GM23248 (cell line): ENCODE data around the gene GPR150. TPM values are rescaled to one million over a fixed set of nuclear protein-coding genes. Genes with fewer than 3 reads are reported as not detected.
"Not testable (repeated sequence)": the region's sequence is repeated elsewhere in the genome, so short reads cannot be mapped to it uniquely, and the experiment has no call there.

ENCODE experiments used
- DNase-seq: peaks from one replicate; pipeline ENCODE4 v3.0.0-alpha.2; 2015
- H2AFZ ChIP-seq: fragments of 200-600 bp; sonication (generic); 2 replicates; pipeline ENCODE4 v1.6.1; 2016; ENCODE audit warnings: antibody characterized with exemption
- H3F3A ChIP-seq: fragments of 200-600 bp; sonication (generic); 2 replicates; pipeline ENCODE4 v1.6.1; 2016; ENCODE audit warnings: mild to moderate bottlenecking, antibody characterized with exemption, mixed run types; ENCODE audit not compliant: insufficient read depth
- H3K27ac ChIP-seq: fragments of 200-600 bp; sonication (generic); 2 replicates; pipeline ENCODE4 v1.5.1; 2016; ENCODE audit warnings: mild to moderate bottlenecking
- H3K27me3 ChIP-seq: fragments of 200-600 bp; sonication (generic); replicated peaks from 2 replicates; pipeline ENCODE4 v1.6.1; 2016; ENCODE audit warnings: mild to moderate bottlenecking; ENCODE audit not compliant: insufficient read depth
- H3K36me3 ChIP-seq: fragments of 200-600 bp; sonication (generic); 2 replicates; pipeline ENCODE4 v1.6.1; 2016; ENCODE audit warnings: low read depth, mild to moderate bottlenecking
- H3K4me1 ChIP-seq: fragments of 200-600 bp; sonication (generic); 2 replicates; pipeline ENCODE4 v1.6.1; 2016; ENCODE audit warnings: mild to moderate bottlenecking; ENCODE audit not compliant: insufficient read depth
- H3K4me2 ChIP-seq: fragments of 200-600 bp; sonication (generic); one replicate; pipeline ENCODE4 v1.6.1; 2016; ENCODE audit warnings: mild to moderate bottlenecking; ENCODE audit not compliant: unreplicated experiment
- H3K4me3 ChIP-seq: fragments of 200-600 bp; sonication (generic); 2 replicates; pipeline ENCODE4 v1.5.1; 2016; ENCODE audit warnings: mild to moderate bottlenecking
- H3K79me2 ChIP-seq: fragments of 200-600 bp; sonication (generic); 2 replicates; pipeline ENCODE4 v1.6.1; 2016; ENCODE audit warnings: mild to moderate bottlenecking; ENCODE audit not compliant: insufficient read depth
- H3K9ac ChIP-seq: fragments of 200-600 bp; sonication (generic); 2 replicates; pipeline ENCODE4 v1.6.1; 2016; ENCODE audit warnings: mild to moderate bottlenecking
- H3K9me2 ChIP-seq: fragments of 200-600 bp; sonication (generic); 2 replicates; pipeline ENCODE4 v1.6.1; 2016; ENCODE audit warnings: mixed run types, mild to moderate bottlenecking, moderate library complexity; ENCODE audit not compliant: insufficient read depth
- H3K9me3 ChIP-seq: fragments of 200-600 bp; sonication (generic); one replicate; pipeline ENCODE4 v1.6.1; 2017; ENCODE audit warnings: low read depth
- H4K20me1 ChIP-seq: fragments of 200-600 bp; sonication (generic); 2 replicates; pipeline ENCODE4 v1.6.0; 2016; ENCODE audit not compliant: insufficient read depth
- EZH2 ChIP-seq: fragments of 200-600 bp; sonication (generic); IDR thresholded peaks from 2 replicates; pipeline ENCODE4 v1.6.1; 2018; ENCODE audit warnings: antibody characterized with exemption, mild to moderate bottlenecking; ENCODE audit not compliant: insufficient read depth, poor library complexity, severe bottlenecking
- EZH2phosphoT487 ChIP-seq: fragments of 200-600 bp; sonication (generic); IDR thresholded peaks from 2 replicates; pipeline ENCODE4 v1.6.1; 2018; ENCODE audit warnings: antibody characterized with exemption, moderate library complexity, mild to moderate bottlenecking, low read depth; ENCODE audit not compliant: insufficient read depth
- WGBS, 2 experiments: methylation state at CpG; one replicate each; pipeline ENCODE4 v1.1.6; 2015 to 2017; ENCODE audit warnings: low lambda C conversion rate in 2 of 2, low coverage in 1 of 2; ENCODE audit errors: missing lambda C conversion rate in 2 of 2; 5-methylcytosine and 5-hydroxymethylcytosine counted together
- in situ Hi-C: fragments of 300-500 bp; cut with MboI; formaldehyde crosslinking; loops from 2 replicates; pipeline ENCODE4 v1.15.0; 2020
- polyA plus RNA-seq: library from polyadenylated mRNA; unstranded; fragments of >200 nt; fragmentation: Nextera tagmentation; extraction: Ambion mirVana; gene quantifications from 2 replicates; pipeline ENCODE4 v1.2.1, GENCODE V29; 2016
- total RNA-seq: library from RNA; depleted of rRNA; stranded (reverse); fragments of >200 nt; shearing (Covaris generic); gene quantifications from 2 replicates; pipeline ENCODE4 v1.2.3, GENCODE V29; 2014

The GPR150 gene
- total and polyA plus RNA-seq, 2 experiments from 2014 or later, result 0.25 to 1.1 TPM

- Histone ChIP-seq H3K9me2 (no peaks in the 10 kb centered on the region), H4K20me1 (no peaks in the 10 kb centered on the region), H3K36me3 (no peaks in the 10 kb centered on the region), H3K4me1 (peaks cover 5% of the 10 kb centered on the region; the same call in 1 of the 2 replicates), H3K9ac (no peak overlapping the region), H3K27ac (no peak overlapping the region), H2AFZ (peak overlapping the region; percentile 68), H3K79me2 (no peaks in the 10 kb centered on the region; the same call in 1 of the 2 replicates), H3K4me3 (no peak overlapping the region), H3K27me3 (no peaks in the 10 kb centered on the region), H3K9me3 (no peaks in the 10 kb centered on the region), H3K4me2 (no peak overlapping the region), H3F3A (peaks cover 29% of the 10 kb centered on the region)
- 14 to 18% methylated on average over 4 of the region's 4 CpGs for WGBS, 2 experiments
- TF ChIP-seq EZH2, result no peak
- in situ Hi-C loops, result no loop called here
- DNase-seq, result peak; percentile 74
Observed at GRCh38 chr5:95644351-95645042, 24.6 kb downstream of the GPR150 start.

- H3K4me3 ChIP-seq, result peak overlapping the region; percentile 75
- H3K36me3 ChIP-seq, in situ Hi-C loops, H3K4me1 ChIP-seq, H3K9me2 ChIP-seq, H3K9me3 ChIP-seq, H3K9ac ChIP-seq, DNase-seq, H3K27me3 ChIP-seq, H3K79me2 ChIP-seq, H3K4me2 ChIP-seq, H4K20me1 ChIP-seq: not testable (repeated sequence)
- peaks cover 29% of the 10 kb centered on the region for H3F3A ChIP-seq
- H3K27ac ChIP-seq, result 0 out of 2 replicates have a peak overlapping the region, but pooled peaks have one; percentile 9
- 93% methylated on average over 16 to 17 of the region's 17 CpGs for WGBS, 2 experiments
- peak overlapping the region; percentile 89 for H2AFZ ChIP-seq
Observed at GRCh38 chr5:95646226-95646568, 26.3 kb downstream of the GPR150 start.

- H3F3A ChIP-seq, result peaks cover 29% of the 10 kb centered on the region
- no peaks in the 10 kb centered on the region for H3K27me3 ChIP-seq
- no peaks in the 10 kb centered on the region; the same call in 1 of the 2 replicates for H3K79me2 ChIP-seq
- no peaks in the 10 kb centered on the region for H3K9me3 ChIP-seq
- WGBS, 2 experiments, result 4% methylated on average over 53 to 59 of the region's 60 CpGs
- H3K27ac ChIP-seq, result peak within 1 kb of the TSS; percentile 73
- H3K36me3 ChIP-seq, result no peaks in the 10 kb centered on the region
- H2AFZ ChIP-seq, result peak within 1 kb of the TSS; percentile 89
- peaks cover 5% of the 10 kb centered on the region; the same call in 1 of the 2 replicates for H3K4me1 ChIP-seq
- H3K9me2 ChIP-seq, result no peaks in the 10 kb centered on the region
- peak within 1 kb of the TSS; percentile 86 for H3K9ac ChIP-seq
- H3K4me3 ChIP-seq, result peak within 1 kb of the TSS; percentile 75
- TF ChIP-seq EZH2 (no peak), EZH2phosphoT487 (no peak)
- in situ Hi-C loops, result no loop called here
- DNase-seq, result peak; percentile 99
- no peaks in the 10 kb centered on the region for H4K20me1 ChIP-seq
- H3K4me2 ChIP-seq, result peak within 1 kb of the TSS; percentile 81
Observed at GRCh38 chr5:95646569-95647431, 26.9 kb downstream of the GPR150 start, which contains the start of gene RFESD. Gene RFESD (plus strand): TSS chr5:95646777. CDS start chr5:95652272, 5,495 bp downstream.

GRCh38 chr5:95647886-95648860, 28.3 kb downstream of the GPR150 start:
- H3K27ac ChIP-seq, result no peak overlapping the region
- peaks cover 5% of the 10 kb centered on the region; the same call in 1 of the 2 replicates for H3K4me1 ChIP-seq
- H3K9me3 ChIP-seq, result no peaks in the 10 kb centered on the region
- H3K27me3 ChIP-seq, result no peaks in the 10 kb centered on the region
- H3K9ac ChIP-seq, result peak overlapping the region; percentile 86
- peak overlapping the region; percentile 81 for H3K4me2 ChIP-seq
- H2AFZ ChIP-seq, result peak overlapping the region; percentile 89
- in situ Hi-C loops, result no loop called here
- peaks cover 29% of the 10 kb centered on the region for H3F3A ChIP-seq
- no peaks in the 10 kb centered on the region; the same call in 1 of the 2 replicates for H3K79me2 ChIP-seq
- no peaks in the 10 kb centered on the region for H3K9me2 ChIP-seq
- TF ChIP-seq EZH2 (no peak), EZH2phosphoT487 (no peak)
- no peak for DNase-seq
- no peaks in the 10 kb centered on the region for H4K20me1 ChIP-seq
- no peaks in the 10 kb centered on the region for H3K36me3 ChIP-seq
- peak overlapping the region; percentile 75; the same call in 1 of the 2 replicates for H3K4me3 ChIP-seq
- 94% methylated on average over 12 of the region's 12 CpGs for WGBS, 2 experiments
